Measurements from ENCODE around the gene RTF1.

- TF ChIP-seq CTCF (optimal IDR thresholded peaks at IDR 0.05 in 1 of 3, IDR thresholded peaks at IDR 0.05 in 1 of 3, conservative IDR thresholded peaks at IDR 0.05 in 1 of 3; ENCODE audit: extremely low read depth in 1 of 3, insufficient read depth in 2 of 3, low read length in 3 of 3) (no peak), EZH2 (IDR thresholded peaks at IDR 0.05; ENCODE audit: low read length) (no peak)
Observed at GRCh38 chr15:41480396-41481140, 63.7 kb downstream of the RTF1 start.

Data from keratinocyte (primary cell).